CD4-positive, alpha-beta T cell (primary cell): ENCODE measurements around the gene TSPAN9. TPM values are rescaled to one million over a fixed set of nuclear protein-coding genes. Genes with fewer than 3 reads are reported as not detected.

Experiments used
- ATAC-seq: fragments of 200-7000 bp; cut with Tn5 transposase; one replicate; pipeline ENCODE4 v1.10.0; 2022; ENCODE audit warnings: mild to moderate bottlenecking; ENCODE audit not compliant: poor library complexity
- CTCF ChIA-PET: fragments of 350-600 bp; sonication (Branson Sonifier 250); formaldehyde crosslinking; loops from one replicate; lab custom pipeline; 2021; ENCODE audit warnings: antibody characterized with exemption, inconsistent platforms; lab: Charles Lee
- POLR2A ChIA-PET: fragments of 350-600 bp; sonication (Branson Sonifier 250); formaldehyde crosslinking; loops from one replicate; lab custom pipeline; 2021; ENCODE audit warnings: antibody characterized with exemption, inconsistent platforms; lab: Charles Lee
- DNase-seq, 14 experiments: peaks; one replicate each; pipeline ENCODE4 v3.0.0-alpha.2; 2013 to 2020; ENCODE audit warnings: mixed read lengths in 2 of 14
- H3K27ac ChIP-seq, 2 donors: one replicate each; pipeline versions ENCODE4 v1.5.1 to v1.7.0; 2013; ENCODE audit warnings: low read length in 2 of 2, low read depth in 1 of 2, mild to moderate bottlenecking in 1 of 2
- H3K27me3 ChIP-seq, 2 experiments: 1 replicate in 1 of 2; 2 replicates in 1 of 2; pipeline versions ENCODE4 v1.6.1 to v1.7.0; 2013; ENCODE audit warnings: low read length in 2 of 2, control low read depth in 1 of 2, mild to moderate bottlenecking in 1 of 2, moderate library complexity in 1 of 2; ENCODE audit not compliant: insufficient read depth in 2 of 2, control insufficient read depth in 1 of 2
- H3K36me3 ChIP-seq: one replicate; pipeline ENCODE4 v1.6.1; 2013; ENCODE audit warnings: low read length, control low read depth; ENCODE audit not compliant: insufficient read depth
- H3K4me1 ChIP-seq: one replicate; pipeline ENCODE4 v1.6.1; 2013; ENCODE audit warnings: low read length, control low read depth; ENCODE audit not compliant: insufficient read depth
- H3K4me3 ChIP-seq: one replicate; pipeline ENCODE4 v1.5.1; 2013; ENCODE audit warnings: mild to moderate bottlenecking, low read length, moderate library complexity
- H3K9me3 ChIP-seq, 2 experiments: 1 replicate in 1 of 2; 2 replicates in 1 of 2; pipeline versions ENCODE4 v1.6.1 to v1.7.0; 2013; ENCODE audit warnings: low read length in 2 of 2, mild to moderate bottlenecking in 2 of 2, control low read depth in 1 of 2, moderate library complexity in 1 of 2; ENCODE audit not compliant: control insufficient read depth in 1 of 2, insufficient read depth in 1 of 2
- H3K27ac Mint-ChIP-seq: one replicate; pipeline ENCODE4 v1.8.0; 2020; ENCODE audit warnings: mixed read lengths
- H3K27me3 Mint-ChIP-seq: one replicate; pipeline ENCODE4 v1.8.0; 2021; ENCODE audit warnings: mixed read lengths
- H3K36me3 Mint-ChIP-seq: one replicate; pipeline ENCODE4 v1.8.0; 2021; ENCODE audit warnings: low read depth, mixed read lengths
- H3K4me1 Mint-ChIP-seq: one replicate; pipeline ENCODE4 v1.8.0; 2021; ENCODE audit warnings: low read depth, mixed read lengths
- H3K4me3 Mint-ChIP-seq: one replicate; pipeline ENCODE4 v1.8.0; 2020; ENCODE audit warnings: mild to moderate bottlenecking, mixed read lengths
- H3K9me3 Mint-ChIP-seq: one replicate; pipeline ENCODE4 v1.8.0; 2020; ENCODE audit warnings: mixed read lengths
- CTCF ChIP-seq: fragments of 200-600 bp; IDR thresholded peaks from one replicate; pipeline ENCODE4 v1.8.0; 2022; ENCODE audit warnings: antibody characterized with exemption, mild to moderate bottlenecking
- intact Hi-C, 2 experiments: fragments of 100-400 bp; cut with DNase I in 1 of 2; cut with micrococcal nuclease in 1 of 2; formaldehyde crosslinking; loops; one replicate each; pipeline versions ENCODE4 v1.15.1 to v1.9.0; 2023 to 2025; cut with DNase I, micrococcal nuclease
- total RNA-seq, 174 experiments: library from RNA in 2 of 174; stranded (reverse) in 2 of 174; gene quantifications; one replicate each; pipeline ENCODE4 v1.2.3 and lab custom pipeline; 2021 to 2026

TSPAN9 gene
- total RNA-seq, 2 experiments from 2014 or later: 0.82 to 1.3 TPM

GRCh38 chr12:3204730-3205531, 127.8 kb downstream of the TSPAN9 start:
- POLR2A ChIA-PET: no interaction called here
- H3K36me3 ChIP-seq: no peaks in the 10 kb centered on the region
- CTCF ChIA-PET: no interaction called here
- Mint-ChIP-seq H3K27me3 (peaks cover 36% of the 10 kb centered on the region), H3K4me1 (peaks cover 4% of the 10 kb centered on the region), H3K36me3 (no peaks in the 10 kb centered on the region), H3K4me3 (no peak overlapping the region), H3K9me3 (no peaks in the 10 kb centered on the region), H3K27ac (no peak overlapping the region)
- intact Hi-C loops: loop anchor here in 1 of 2 experiments (10.0 kb wide), 1 partner anchor 70 kb away; no protein-coding TSS in a partner anchor
- peaks cover 24% of the 10 kb centered on the region in 2 experiments for H3K27me3 ChIP-seq
- no peak overlapping the region for H3K27ac ChIP-seq
- no peak for DNase-seq
- peaks cover 4% of the 10 kb centered on the region for H3K4me1 ChIP-seq
- no peak for ATAC-seq
- no peak overlapping the region for H3K4me3 ChIP-seq
- peaks cover 0 to under 1% of the 10 kb centered on the region in 2 experiments for H3K9me3 ChIP-seq
- TF ChIP-seq CTCF: no peak

DNA sequence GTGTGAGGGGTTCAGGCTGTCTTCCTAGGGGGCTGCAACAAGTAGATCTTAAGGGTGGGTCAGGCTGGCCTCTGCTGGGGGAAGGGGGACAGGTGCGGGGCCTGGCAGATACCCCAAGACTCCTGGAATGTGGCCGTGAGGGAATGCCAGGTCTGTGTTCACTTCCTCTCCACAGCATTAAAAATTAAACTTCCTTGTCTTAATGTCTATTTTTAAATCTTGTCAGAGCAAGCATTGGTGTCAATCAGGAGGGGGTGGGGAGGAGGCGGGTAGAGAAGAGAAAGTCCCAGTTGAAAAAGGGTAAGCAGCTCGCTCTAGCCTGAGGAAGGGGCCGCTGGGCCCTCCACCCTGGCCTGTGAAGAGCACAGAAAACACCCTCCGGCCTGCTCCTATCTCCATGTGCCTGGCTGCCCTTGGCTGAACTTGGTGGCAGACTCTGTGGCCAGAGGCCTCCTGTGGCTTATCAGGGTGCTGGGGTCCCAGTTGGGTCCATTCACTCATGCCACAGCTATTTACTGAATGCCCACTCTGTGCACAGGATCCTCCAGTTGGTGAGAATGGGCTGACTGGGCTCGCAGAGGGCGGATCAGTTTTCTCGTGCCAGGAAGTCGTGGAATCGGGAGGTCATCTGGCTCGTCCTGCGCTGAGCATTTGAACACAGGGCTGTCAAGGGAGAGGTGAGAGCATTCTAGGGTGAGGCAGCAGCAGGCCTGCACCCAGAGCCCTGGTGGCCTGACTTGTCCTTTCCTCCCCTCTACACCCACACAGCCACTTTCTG, 128.8 kb downstream of the TSPAN9 start:
- Histone ChIP-seq H3K4me1 (no peaks in the 10 kb centered on the region), H3K4me3 (no peak overlapping the region), H3K27me3 (peaks cover 19 to 23% of the 10 kb centered on the region in 2 experiments), H3K27ac (no peak overlapping the region), H3K36me3 (no peaks in the 10 kb centered on the region), H3K9me3 (no peaks in the 10 kb centered on the region)
- ATAC-seq: no peak
- POLR2A ChIA-PET: no interaction called here
- no peak for TF ChIP-seq CTCF
- CTCF ChIA-PET: no interaction called here
- H3K4me1 Mint-ChIP-seq: peaks cover 4% of the 10 kb centered on the region
- no peak overlapping the region for H3K4me3 Mint-ChIP-seq
- no peak overlapping the region for H3K27ac Mint-ChIP-seq
- no peaks in the 10 kb centered on the region for H3K36me3 Mint-ChIP-seq
- intact Hi-C loops: loop anchor here in 1 of 2 experiments (10.0 kb wide), 1 partner anchor 71 kb away; no protein-coding TSS in a partner anchor
- peaks cover 35% of the 10 kb centered on the region for H3K27me3 Mint-ChIP-seq
- DNase-seq: no peak
- no peaks in the 10 kb centered on the region for H3K9me3 Mint-ChIP-seq

- CTCF ChIA-PET: no interaction called here
- intact Hi-C loops: loop anchor here in 1 of 2 experiments (10.0 kb wide), 1 partner anchor 72 kb away; no protein-coding TSS in a partner anchor
- no peak overlapping the region for H3K27ac Mint-ChIP-seq
- no peaks in the 10 kb centered on the region for H3K36me3 ChIP-seq
- ATAC-seq (no peak), DNase-seq (no peak)
- H3K27me3 ChIP-seq: peaks cover 13 to 16% of the 10 kb centered on the region in 2 experiments
- no peak overlapping the region for H3K4me3 ChIP-seq
- H3K4me1 Mint-ChIP-seq: no peaks in the 10 kb centered on the region
- peaks cover 28% of the 10 kb centered on the region for H3K27me3 Mint-ChIP-seq
- POLR2A ChIA-PET: no interaction called here
- H3K9me3 ChIP-seq: no peaks in the 10 kb centered on the region
- no peaks in the 10 kb centered on the region for H3K9me3 Mint-ChIP-seq
- H3K27ac ChIP-seq: no peak overlapping the region
- no peak overlapping the region for H3K4me3 Mint-ChIP-seq
- no peak for TF ChIP-seq CTCF
- H3K4me1 ChIP-seq: no peaks in the 10 kb centered on the region
- H3K36me3 Mint-ChIP-seq: no peaks in the 10 kb centered on the region
Measured at GRCh38 chr12:3206536-3207072, 129.4 kb downstream of the TSPAN9 start.
